IMR-90 (cell line): ENCODE data around the gene GDPD5. TPM values are rescaled to one million over a fixed set of nuclear protein-coding genes. Genes with fewer than 3 reads are reported as not detected.

Source experiments
- ATAC-seq: fragments of 200-7000 bp; cut with Tn5 transposase; 2 replicates; pipeline ENCODE4 v1.9.1; 2020; ENCODE audit warnings: low read depth, mild to moderate bottlenecking, moderate library complexity
- BruUV-seq: library from RNA; stranded (reverse); fragments of 400-500 nt; replicated peaks from 2 replicates; lab custom pipeline; 2021; lab: Mats Ljungman, UMichigan
- CTCF ChIA-PET: fragments of 300-600 bp; formaldehyde crosslinking; extraction: SDS; loops from one replicate; lab custom pipeline; 2021; ENCODE audit warnings: antibody characterized with exemption; lab: Yijun Ruan, JAX
- POLR2A ChIA-PET: fragments of 300-600 bp; sonication (Branson Sonifier 250); formaldehyde crosslinking; loops from one replicate; lab custom pipeline; 2022; ENCODE audit warnings: antibody characterized with exemption; ENCODE audit not compliant: unreplicated experiment; lab: Charles Lee
- DNase-seq: peaks from one replicate; pipeline ENCODE4 v3.0.0; 2013
- H2AFZ ChIP-seq: replicated peaks from 2 replicates; pipeline ENCODE3; 2013; ENCODE audit warnings: low read length, mild to moderate bottlenecking; ENCODE audit not compliant: poor library complexity
- H2AK5ac ChIP-seq: 2 replicates; pipeline ENCODE4 v1.6.1; 2013; ENCODE audit warnings: low read depth, low read length, inconsistent platforms
- H2AK9ac ChIP-seq: replicated peaks from 2 replicates; pipeline ENCODE3; 2013; ENCODE audit warnings: mild to moderate bottlenecking, low read depth, low read length, moderate library complexity; ENCODE audit not compliant: poor library complexity
- H2BK120ac ChIP-seq: 2 replicates; pipeline ENCODE4 v1.6.1; 2013; ENCODE audit warnings: low read depth, low read length, inconsistent platforms
- H2BK15ac ChIP-seq: 3 replicates; pipeline ENCODE4 v1.6.1; 2013; ENCODE audit warnings: low read depth, low read length, inconsistent platforms
- H2BK20ac ChIP-seq: 2 replicates; pipeline ENCODE4 v1.6.1; 2013; ENCODE audit warnings: low read depth, mild to moderate bottlenecking, inconsistent platforms, low read length, moderate library complexity
- H2BK5ac ChIP-seq: 2 replicates; pipeline ENCODE4 v1.6.1; 2013; ENCODE audit warnings: mild to moderate bottlenecking, low read depth, low read length, inconsistent platforms; ENCODE audit not compliant: poor library complexity, severe bottlenecking
- H3K14ac ChIP-seq: replicated peaks from 2 replicates; pipeline ENCODE4 v1.6.1; 2013; ENCODE audit warnings: low read depth, low read length, inconsistent platforms
- H3K18ac ChIP-seq: 2 replicates; pipeline ENCODE4 v1.6.1; 2013; ENCODE audit warnings: low read depth, low read length, control low read depth
- H3K23ac ChIP-seq: 2 replicates; pipeline ENCODE4 v1.6.1; 2013; ENCODE audit warnings: low read depth, low read length, inconsistent platforms
- H3K27ac ChIP-seq: 2 replicates; pipeline ENCODE4 v1.5.1; 2013; ENCODE audit warnings: mild to moderate bottlenecking, control low read depth, low read length; ENCODE audit not compliant: insufficient read depth
- H3K27me3 ChIP-seq: 2 replicates; pipeline ENCODE4 v1.6.1; 2013; ENCODE audit warnings: low read length; ENCODE audit not compliant: control insufficient read depth, insufficient read depth
- H3K36me3 ChIP-seq: 2 replicates; pipeline ENCODE4 v1.6.1; 2013; ENCODE audit warnings: low read length, mixed read lengths; ENCODE audit not compliant: control insufficient read depth, insufficient read depth
- H3K4ac ChIP-seq: 2 replicates; pipeline ENCODE4 v1.6.1; 2013; ENCODE audit warnings: low read depth, low read length, inconsistent platforms
- H3K4me1 ChIP-seq: 2 replicates; pipeline ENCODE4 v1.6.1; 2013; ENCODE audit warnings: low read length, mixed read lengths; ENCODE audit not compliant: control insufficient read depth, insufficient read depth
- H3K4me2 ChIP-seq: 2 replicates; pipeline ENCODE4 v1.6.1; 2013; ENCODE audit warnings: low read depth, mild to moderate bottlenecking, control low read depth, low read length, moderate library complexity
- H3K4me3 ChIP-seq: 2 replicates; pipeline ENCODE4 v1.5.1; 2013; ENCODE audit warnings: low read depth, mild to moderate bottlenecking, control low read depth, low read length, moderate library complexity; ENCODE audit not compliant: insufficient read depth
- H3K56ac ChIP-seq: 2 replicates; pipeline ENCODE4 v1.6.1; 2013; ENCODE audit warnings: low read length, inconsistent platforms; ENCODE audit not compliant: insufficient read depth; ENCODE audit errors: extremely low read depth
- H3K79me1 ChIP-seq, 2 experiments: 2 replicates each; pipeline ENCODE4 v1.6.1; 2013; ENCODE audit warnings: low read length in 2 of 2, inconsistent platforms in 1 of 2, low read depth in 1 of 2
- H3K9ac ChIP-seq: 2 replicates; pipeline ENCODE4 v1.6.1; 2013; ENCODE audit warnings: low read depth, low read length, control low read depth
- H3K9me1 ChIP-seq: 2 replicates; pipeline ENCODE4 v1.6.1; 2013; ENCODE audit warnings: low read length, inconsistent platforms; ENCODE audit not compliant: insufficient read depth
- H3K9me3 ChIP-seq: 2 replicates; pipeline ENCODE4 v1.6.1; 2013; ENCODE audit warnings: low read length; ENCODE audit not compliant: control insufficient read depth, insufficient read depth
- H4K20me1 ChIP-seq: 2 replicates; pipeline ENCODE4 v1.6.1; 2013; ENCODE audit warnings: low read length, inconsistent platforms; ENCODE audit not compliant: insufficient read depth
- H4K5ac ChIP-seq: 2 replicates; pipeline ENCODE4 v1.6.1; 2013; ENCODE audit warnings: mild to moderate bottlenecking, low read depth, low read length, control low read depth
- H4K8ac ChIP-seq, 2 experiments: 2 replicates each; pipeline ENCODE4 v1.6.1; 2013; ENCODE audit warnings: low read depth in 2 of 2, low read length in 2 of 2, control low read depth in 1 of 2, inconsistent platforms in 1 of 2
- H4K91ac ChIP-seq: 2 replicates; pipeline ENCODE4 v1.6.1; 2013; ENCODE audit warnings: low read depth, low read length, inconsistent platforms; ENCODE audit not compliant: insufficient read depth
- BHLHE40 ChIP-seq: fragments of 150-350 bp; IDR thresholded peaks from 2 replicates; pipeline ENCODE4 v1.6.1; 2016; ENCODE audit warnings: mild to moderate bottlenecking, low read depth, low read length
- CHD1 ChIP-seq: IDR thresholded peaks from 2 replicates; pipeline ENCODE4 v1.6.1; 2012; ENCODE audit warnings: low read depth, low read length, improper control_type of control experiment
- FOS ChIP-seq: fragments of 150-350 bp; IDR thresholded peaks from 2 replicates; pipeline ENCODE4 v1.6.1; 2016; ENCODE audit warnings: low read depth, low read length
- MAFK ChIP-seq: IDR thresholded peaks from 2 replicates; pipeline ENCODE4 v1.6.1; 2012; ENCODE audit warnings: low read depth, low read length, improper control_type of control experiment
- MAZ ChIP-seq: IDR thresholded peaks from 2 replicates; pipeline ENCODE4 v1.6.1; 2012; ENCODE audit warnings: low read depth, mild to moderate bottlenecking, low read length, improper control_type of control experiment, moderate library complexity, borderline replicate concordance
- MXI1 ChIP-seq: IDR thresholded peaks from 2 replicates; pipeline ENCODE4 v1.6.1; 2012; ENCODE audit warnings: low read depth, mild to moderate bottlenecking, low read length, moderate library complexity, borderline replicate concordance
- NFE2L2 ChIP-seq: fragments of 150-350 bp; IDR thresholded peaks from 2 replicates; pipeline ENCODE4 v1.6.1; 2016; ENCODE audit warnings: low read depth, mild to moderate bottlenecking, low read length
- POLR2A ChIP-seq: IDR thresholded peaks from 2 replicates; pipeline ENCODE4 v1.6.1; 2012; ENCODE audit warnings: mild to moderate bottlenecking, low read depth, low read length
- RAD21 ChIP-seq: IDR thresholded peaks from 2 replicates; pipeline ENCODE4 v1.6.1; 2012; ENCODE audit warnings: low read length, improper control_type of control experiment
- RCOR1 ChIP-seq: IDR thresholded peaks from 2 replicates; pipeline ENCODE4 v1.6.1; 2012; ENCODE audit warnings: mild to moderate bottlenecking, low read length, improper control_type of control experiment; ENCODE audit not compliant: insufficient replicate concordance
- RFX5 ChIP-seq: IDR thresholded peaks from 2 replicates; pipeline ENCODE4 v1.8.0; 2012; ENCODE audit warnings: low read depth, mild to moderate bottlenecking, low read length, moderate library complexity
- SMC3 ChIP-seq: fragments of 150-350 bp; IDR thresholded peaks from 2 replicates; pipeline ENCODE4 v1.6.1; 2016; ENCODE audit warnings: low read depth, mild to moderate bottlenecking, antibody characterized with exemption, low read length, moderate library complexity
- WGBS, 2 experiments: methylation state at CpG; one replicate each; pipeline versions ENCODE4 v1.1.5 to v1.1.7; 2013; ENCODE audit warnings: missing lambda C conversion rate in 2 of 2; ENCODE audit not compliant: insufficient read length in 1 of 2; ENCODE audit errors: extremely low coverage in 2 of 2; 5-methylcytosine and 5-hydroxymethylcytosine counted together
- dilution Hi-C: fragments of 300-500 bp; cut with HindIII; formaldehyde crosslinking; loops from one replicate; pipeline ENCODE4 v1.14.3; 2018; ENCODE audit warnings: low sequenced_read_pairs; ENCODE audit not compliant: unreplicated experiment
- in situ Hi-C: fragments of 300-500 bp; cut with MboI; formaldehyde crosslinking; loops from 3 replicates; pipeline ENCODE4 v1.14.3; 2019; ENCODE audit warnings: low sequenced_read_pairs, inconsistent platforms, mixed read lengths
- intact Hi-C: fragments of 100-400 bp; cut with micrococcal nuclease; formaldehyde crosslinking; loops from 2 replicates; pipeline ENCODE4 v1.10.0; 2022
- polyA plus RNA-seq, 3 experiments: library from polyadenylated mRNA; depleted of rRNA; stranded (reverse); fragments of >200 nt; gene quantifications; 2 replicates each; pipeline ENCODE4 v1.2.3, GENCODE V29; 2012; ENCODE audit warnings: low replicate concordance in 1 of 3
- total RNA-seq: library from RNA; depleted of rRNA; stranded (reverse); fragments of >200 nt; gene quantifications from 2 replicates; pipeline ENCODE4 v1.2.3, GENCODE V29; 2012
- TF ChIP-seq, protein P1 (sequence below): fragments of 150-350 bp; IDR thresholded peaks from 2 replicates; pipeline ENCODE4 v1.6.1; 2016; ENCODE audit warnings: low read depth, mild to moderate bottlenecking, low read length, moderate library complexity, borderline replicate concordance
- TF ChIP-seq, protein P2 (sequence below): conservative IDR thresholded peaks from 2 replicates; pipeline ENCODE4 v1.5.1; 2012; ENCODE audit warnings: mild to moderate bottlenecking, low read depth, low read length, improper control_type of control experiment
- TF ChIP-seq, protein P3 (sequence below): fragments of 150-350 bp; IDR thresholded peaks from 2 replicates; pipeline ENCODE4 v1.6.1; 2017; ENCODE audit warnings: mild to moderate bottlenecking, antibody characterized with exemption, low read length, low read depth

GDPD5 gene
- total and polyA plus RNA-seq, 2 of the 4 experiments (the other 2 are of a cell fraction), result 2.0 to 7.9 TPM

DNA sequence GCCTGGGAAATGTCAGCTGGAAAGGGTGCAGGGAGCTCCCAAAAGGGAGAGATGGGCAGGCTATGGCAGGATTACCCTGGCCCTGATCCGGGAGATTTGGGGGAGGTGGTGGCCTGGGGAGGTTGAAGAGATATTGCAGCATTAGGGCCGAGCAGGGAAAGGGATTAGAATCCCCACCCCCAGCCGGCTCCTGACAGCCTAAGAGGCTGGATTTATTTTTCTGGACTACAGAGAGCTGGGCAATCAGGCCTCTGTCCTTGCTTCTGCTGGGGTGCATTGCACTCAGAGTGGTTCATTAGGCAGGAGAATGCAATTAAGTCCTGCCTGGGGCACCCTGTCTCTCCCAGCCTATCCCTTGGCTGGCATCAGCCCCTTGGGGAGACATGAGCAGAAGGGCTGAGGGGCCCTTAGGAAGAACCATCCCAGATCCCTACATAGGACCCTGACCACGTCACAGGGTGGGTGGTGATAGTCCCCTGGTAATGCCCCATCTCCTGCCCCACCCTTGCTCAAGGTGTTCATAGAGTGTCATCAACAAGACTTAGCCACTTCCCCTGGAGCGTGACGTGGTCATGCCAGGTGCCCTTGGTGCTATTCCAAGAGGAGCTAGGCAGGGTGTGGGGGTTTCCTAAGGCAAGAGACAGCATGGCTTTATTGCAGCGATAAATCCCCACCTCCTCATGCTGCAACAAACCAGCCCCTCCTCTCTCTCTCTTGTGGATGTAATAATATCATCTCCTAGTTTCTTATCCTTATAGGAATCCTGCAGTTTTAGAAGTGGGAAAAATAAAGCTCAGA is 54.4 kb downstream of the GDPD5 start:
- Histone ChIP-seq H2AK5ac (no peak overlapping the region), H2BK15ac (no peak overlapping the region), H3K23ac (no peak overlapping the region), H3K18ac (no peak overlapping the region), H3K9me1 (peaks cover 22% of the 10 kb centered on the region), H3K56ac (no peak overlapping the region), H4K20me1 (no peaks in the 10 kb centered on the region), H3K4me2 (no peak overlapping the region), H3K9me3 (no peaks in the 10 kb centered on the region), H3K27ac (no peak overlapping the region), H3K14ac (no peak overlapping the region), H3K36me3 (no peaks in the 10 kb centered on the region), H2AK9ac (no peak overlapping the region), H3K4me3 (no peak overlapping the region), H3K9ac (no peak overlapping the region), H3K4ac (no peak overlapping the region), H4K8ac (no peak overlapping the region), H2AFZ (no peak overlapping the region), H2BK20ac (no peak overlapping the region), H3K79me1 (no peaks in the 10 kb centered on the region; a peak in 1 of 4 replicates), H4K91ac (no peak overlapping the region), H2BK120ac (no peak overlapping the region), H3K27me3 (no peaks in the 10 kb centered on the region), H3K4me1 (peaks cover 32% of the 10 kb centered on the region), H4K5ac (no peak overlapping the region), H2BK5ac (no peak overlapping the region)
- WGBS, 2 experiments, result no CpG with 5 or more reads among the region's 7 CpGs
- DNase-seq (no peak), ATAC-seq (no peak)
- dilution Hi-C loops (no loop called here), in situ Hi-C loops (no loop called here), intact Hi-C loops (no loop called here)
- ChIA-PET CTCF (interaction anchor here (0.6 kb wide), 1 partner anchor 22 kb away, joined by 4 read pairs; no protein-coding TSS in a partner anchor), POLR2A (no interaction called here)
- no TSS peak for BruUV-seq
- no peak for TF ChIP-seq FOS
- TF ChIP-seq CHD1, result no peak
- no peak for TF ChIP-seq RFX5
- no peak for TF ChIP-seq MXI1
- no peak for TF ChIP-seq SMC3
- TF ChIP-seq MAFK, result no peak
- TF ChIP-seq, protein P1, sequence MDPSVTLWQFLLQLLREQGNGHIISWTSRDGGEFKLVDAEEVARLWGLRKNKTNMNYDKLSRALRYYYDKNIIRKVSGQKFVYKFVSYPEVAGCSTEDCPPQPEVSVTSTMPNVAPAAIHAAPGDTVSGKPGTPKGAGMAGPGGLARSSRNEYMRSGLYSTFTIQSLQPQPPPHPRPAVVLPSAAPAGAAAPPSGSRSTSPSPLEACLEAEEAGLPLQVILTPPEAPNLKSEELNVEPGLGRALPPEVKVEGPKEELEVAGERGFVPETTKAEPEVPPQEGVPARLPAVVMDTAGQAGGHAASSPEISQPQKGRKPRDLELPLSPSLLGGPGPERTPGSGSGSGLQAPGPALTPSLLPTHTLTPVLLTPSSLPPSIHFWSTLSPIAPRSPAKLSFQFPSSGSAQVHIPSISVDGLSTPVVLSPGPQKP, result no peak
- TF ChIP-seq POLR2A, result no peak
- no peak for TF ChIP-seq BHLHE40
- TF ChIP-seq, protein P2, sequence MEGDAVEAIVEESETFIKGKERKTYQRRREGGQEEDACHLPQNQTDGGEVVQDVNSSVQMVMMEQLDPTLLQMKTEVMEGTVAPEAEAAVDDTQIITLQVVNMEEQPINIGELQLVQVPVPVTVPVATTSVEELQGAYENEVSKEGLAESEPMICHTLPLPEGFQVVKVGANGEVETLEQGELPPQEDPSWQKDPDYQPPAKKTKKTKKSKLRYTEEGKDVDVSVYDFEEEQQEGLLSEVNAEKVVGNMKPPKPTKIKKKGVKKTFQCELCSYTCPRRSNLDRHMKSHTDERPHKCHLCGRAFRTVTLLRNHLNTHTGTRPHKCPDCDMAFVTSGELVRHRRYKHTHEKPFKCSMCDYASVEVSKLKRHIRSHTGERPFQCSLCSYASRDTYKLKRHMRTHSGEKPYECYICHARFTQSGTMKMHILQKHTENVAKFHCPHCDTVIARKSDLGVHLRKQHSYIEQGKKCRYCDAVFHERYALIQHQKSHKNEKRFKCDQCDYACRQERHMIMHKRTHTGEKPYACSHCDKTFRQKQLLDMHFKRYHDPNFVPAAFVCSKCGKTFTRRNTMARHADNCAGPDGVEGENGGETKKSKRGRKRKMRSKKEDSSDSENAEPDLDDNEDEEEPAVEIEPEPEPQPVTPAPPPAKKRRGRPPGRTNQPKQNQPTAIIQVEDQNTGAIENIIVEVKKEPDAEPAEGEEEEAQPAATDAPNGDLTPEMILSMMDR, result no peak
- TF ChIP-seq NFE2L2, result no peak
- no peak for TF ChIP-seq MAZ
- TF ChIP-seq RCOR1, result no peak
- TF ChIP-seq RAD21, result no peak
- TF ChIP-seq, protein P3, sequence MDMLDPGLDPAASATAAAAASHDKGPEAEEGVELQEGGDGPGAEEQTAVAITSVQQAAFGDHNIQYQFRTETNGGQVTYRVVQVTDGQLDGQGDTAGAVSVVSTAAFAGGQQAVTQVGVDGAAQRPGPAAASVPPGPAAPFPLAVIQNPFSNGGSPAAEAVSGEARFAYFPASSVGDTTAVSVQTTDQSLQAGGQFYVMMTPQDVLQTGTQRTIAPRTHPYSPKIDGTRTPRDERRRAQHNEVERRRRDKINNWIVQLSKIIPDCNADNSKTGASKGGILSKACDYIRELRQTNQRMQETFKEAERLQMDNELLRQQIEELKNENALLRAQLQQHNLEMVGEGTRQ, result no peak
